HepG2 (cell line): ENCODE data around the gene TEKT5. TPM values are rescaled to one million over a fixed set of nuclear protein-coding genes. Genes with fewer than 3 reads are reported as not detected.
A peak's percentile ranks its signal among the peaks of the same experiment; 100 is the strongest.

Experiments
- CHD4 ChIP-seq: fragments of 200-600 bp; sonication (generic); IDR thresholded peaks from 2 replicates; pipeline ENCODE4 v1.7.0; 2017; ENCODE audit warnings: mild to moderate bottlenecking, low read length, borderline replicate concordance
- ELK4 ChIP-seq: sonication (generic); formaldehyde crosslinking; IDR thresholded peaks from 2 replicates; pipeline ENCODE4 v1.9.0; 2021; ENCODE audit warnings: missing genetic modification reagents, borderline replicate concordance
- ESRRA ChIP-seq: sonication (generic); formaldehyde crosslinking; IDR thresholded peaks from 2 replicates; pipeline ENCODE4 v1.5.1; 2020; ENCODE audit warnings: mild to moderate bottlenecking, low read depth, missing genetic modification reagents
- JUND ChIP-seq: sonication (generic); formaldehyde crosslinking; IDR thresholded peaks from 2 replicates; pipeline ENCODE4 v1.8.0; 2022; ENCODE audit warnings: mild to moderate bottlenecking, missing genetic modification reagents
- LCORL ChIP-seq, 2 experiments: fragments of 450-650 bp in 1 of 2; sonication (generic) in 1 of 2; formaldehyde crosslinking in 1 of 2; IDR thresholded peaks; 2 replicates each; pipeline versions ENCODE4 v1.5.0 to v1.6.1; 2017 to 2020; ENCODE audit warnings: antibody characterized with exemption in 1 of 2, missing genetic modification reagents in 1 of 2
- NCOA5 ChIP-seq: sonication (generic); formaldehyde crosslinking; IDR thresholded peaks from 2 replicates; pipeline ENCODE4 v1.4.0; 2020; ENCODE audit warnings: missing genetic modification reagents
- RXRB ChIP-seq: IDR thresholded peaks from 2 replicates; pipeline ENCODE4 v1.6.1; 2016; ENCODE audit warnings: borderline replicate concordance, missing genetic modification reagents, missing compliant biosample characterization
- SMARCC2 ChIP-seq: fragments of 450-650 bp; IDR thresholded peaks from 2 replicates; pipeline ENCODE4 v1.6.1; 2017; ENCODE audit warnings: antibody characterized with exemption, mild to moderate bottlenecking
- TEAD3 ChIP-seq: optimal IDR thresholded peaks from 2 replicates; pipeline ENCODE3; 2016; ENCODE audit warnings: borderline replicate concordance
- ZBTB38 ChIP-seq: sonication (generic); formaldehyde crosslinking; IDR thresholded peaks from 2 replicates; pipeline ENCODE4 v1.5.1; 2020; ENCODE audit warnings: mild to moderate bottlenecking, missing genetic modification reagents
- ZFP36 ChIP-seq: fragments of 150-350 bp; IDR thresholded peaks from 2 replicates; pipeline ENCODE4 v1.6.1; 2018; ENCODE audit warnings: borderline replicate concordance, low read length, low read depth; ENCODE audit not compliant: partially characterized antibody
- ZNF292 ChIP-seq: sonication (generic); formaldehyde crosslinking; IDR thresholded peaks from 2 replicates; pipeline ENCODE4 v1.8.1; 2022; ENCODE audit warnings: mild to moderate bottlenecking, low read depth, missing genetic modification reagents, borderline replicate concordance
- ZNF484 ChIP-seq: sonication (generic); formaldehyde crosslinking; IDR thresholded peaks from 2 replicates; pipeline ENCODE4 v1.5.1; 2020; ENCODE audit warnings: mild to moderate bottlenecking, low read depth, missing genetic modification reagents, borderline replicate concordance
- polyA plus RNA-seq, 8 experiments: library from polyadenylated mRNA; depleted of rRNA in 3 of 8; stranded (reverse) in 7 of 8; unstranded in 1 of 8; fragments of >200 nt; fragmentation: Illumina TruSeq in 4 of 8; extraction: Trizol in 4 of 8; gene quantifications; 2 replicates each; pipeline versions ENCODE4 v1.2.1 to v1.2.3, GENCODE V29; 2011 to 2016; ENCODE audit warnings: low read depth in 4 of 8, missing spikeins in 1 of 8, mixed read lengths in 1 of 8; ENCODE audit not compliant: insufficient read depth in 1 of 8
- total RNA-seq, 5 experiments: library from RNA; depleted of rRNA; stranded (reverse); fragments of >200 nt; fragmentation: Illumina TruSeq; extraction: Trizol; gene quantifications; 2 replicates each; pipeline ENCODE4 v1.2.3, GENCODE V29; 2016; ENCODE audit warnings: low read depth in 1 of 5
- TF ChIP-seq, protein P1 (sequence below): IDR thresholded peaks from 2 replicates; pipeline ENCODE4 v1.6.1; 2016; ENCODE audit warnings: low read depth, missing genetic modification reagents, missing compliant biosample characterization
- TF ChIP-seq, protein P2 (sequence below): sonication (generic); formaldehyde crosslinking; IDR thresholded peaks from 2 replicates; pipeline ENCODE4 v1.4.0; 2020; ENCODE audit warnings: mild to moderate bottlenecking, missing genetic modification reagents

Gene TEKT5
- total and polyA plus RNA-seq, 2 of the 13 experiments (the other 11 are each of a cell fraction or from before 2014, with no cell fraction given): 0.16 TPM; not detected in 1

GRCh38 chr16:10738231-10739077 lies 43.7 kb upstream of the TEKT5 start (continued):
- no peak for TF ChIP-seq SMARCC2
- peak; percentile 73 for TF ChIP-seq ZFP36
- peak; percentile 47; the same call in 1 of the 2 replicates for TF ChIP-seq ESRRA (CRISPR knock-in tag)
- peak; percentile 99 for TF ChIP-seq JUND
- no peak for TF ChIP-seq ELK4 (CRISPR knock-in tag)
- peak; percentile 95; the same call in 1 of the 2 replicates for TF ChIP-seq LCORL (IDR thresholded peaks at IDR 0.05)
- TF ChIP-seq LCORL (CRISPR knock-in tag; IDR thresholded peaks at IDR 0.05): peak; percentile 92
- TF ChIP-seq ZBTB38 (CRISPR knock-in tag): peak; percentile 58; the same call in 1 of the 2 replicates
- TF ChIP-seq, protein P1, sequence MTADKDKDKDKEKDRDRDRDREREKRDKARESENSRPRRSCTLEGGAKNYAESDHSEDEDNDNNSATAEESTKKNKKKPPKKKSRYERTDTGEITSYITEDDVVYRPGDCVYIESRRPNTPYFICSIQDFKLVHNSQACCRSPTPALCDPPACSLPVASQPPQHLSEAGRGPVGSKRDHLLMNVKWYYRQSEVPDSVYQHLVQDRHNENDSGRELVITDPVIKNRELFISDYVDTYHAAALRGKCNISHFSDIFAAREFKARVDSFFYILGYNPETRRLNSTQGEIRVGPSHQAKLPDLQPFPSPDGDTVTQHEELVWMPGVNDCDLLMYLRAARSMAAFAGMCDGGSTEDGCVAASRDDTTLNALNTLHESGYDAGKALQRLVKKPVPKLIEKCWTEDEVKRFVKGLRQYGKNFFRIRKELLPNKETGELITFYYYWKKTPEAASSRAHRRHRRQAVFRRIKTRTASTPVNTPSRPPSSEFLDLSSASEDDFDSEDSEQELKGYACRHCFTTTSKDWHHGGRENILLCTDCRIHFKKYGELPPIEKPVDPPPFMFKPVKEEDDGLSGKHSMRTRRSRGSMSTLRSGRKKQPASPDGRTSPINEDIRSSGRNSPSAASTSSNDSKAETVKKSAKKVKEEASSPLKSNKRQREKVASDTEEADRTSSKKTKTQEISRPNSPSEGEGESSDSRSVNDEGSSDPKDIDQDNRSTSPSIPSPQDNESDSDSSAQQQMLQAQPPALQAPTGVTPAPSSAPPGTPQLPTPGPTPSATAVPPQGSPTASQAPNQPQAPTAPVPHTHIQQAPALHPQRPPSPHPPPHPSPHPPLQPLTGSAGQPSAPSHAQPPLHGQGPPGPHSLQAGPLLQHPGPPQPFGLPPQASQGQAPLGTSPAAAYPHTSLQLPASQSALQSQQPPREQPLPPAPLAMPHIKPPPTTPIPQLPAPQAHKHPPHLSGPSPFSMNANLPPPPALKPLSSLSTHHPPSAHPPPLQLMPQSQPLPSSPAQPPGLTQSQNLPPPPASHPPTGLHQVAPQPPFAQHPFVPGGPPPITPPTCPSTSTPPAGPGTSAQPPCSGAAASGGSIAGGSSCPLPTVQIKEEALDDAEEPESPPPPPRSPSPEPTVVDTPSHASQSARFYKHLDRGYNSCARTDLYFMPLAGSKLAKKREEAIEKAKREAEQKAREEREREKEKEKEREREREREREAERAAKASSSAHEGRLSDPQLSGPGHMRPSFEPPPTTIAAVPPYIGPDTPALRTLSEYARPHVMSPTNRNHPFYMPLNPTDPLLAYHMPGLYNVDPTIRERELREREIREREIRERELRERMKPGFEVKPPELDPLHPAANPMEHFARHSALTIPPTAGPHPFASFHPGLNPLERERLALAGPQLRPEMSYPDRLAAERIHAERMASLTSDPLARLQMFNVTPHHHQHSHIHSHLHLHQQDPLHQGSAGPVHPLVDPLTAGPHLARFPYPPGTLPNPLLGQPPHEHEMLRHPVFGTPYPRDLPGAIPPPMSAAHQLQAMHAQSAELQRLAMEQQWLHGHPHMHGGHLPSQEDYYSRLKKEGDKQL (CRISPR knock-in tag): 0 out of 2 replicates have a peak, but pooled peaks have one; percentile 52
- TF ChIP-seq TEAD3: peak; percentile 51
- TF ChIP-seq, protein P2, sequence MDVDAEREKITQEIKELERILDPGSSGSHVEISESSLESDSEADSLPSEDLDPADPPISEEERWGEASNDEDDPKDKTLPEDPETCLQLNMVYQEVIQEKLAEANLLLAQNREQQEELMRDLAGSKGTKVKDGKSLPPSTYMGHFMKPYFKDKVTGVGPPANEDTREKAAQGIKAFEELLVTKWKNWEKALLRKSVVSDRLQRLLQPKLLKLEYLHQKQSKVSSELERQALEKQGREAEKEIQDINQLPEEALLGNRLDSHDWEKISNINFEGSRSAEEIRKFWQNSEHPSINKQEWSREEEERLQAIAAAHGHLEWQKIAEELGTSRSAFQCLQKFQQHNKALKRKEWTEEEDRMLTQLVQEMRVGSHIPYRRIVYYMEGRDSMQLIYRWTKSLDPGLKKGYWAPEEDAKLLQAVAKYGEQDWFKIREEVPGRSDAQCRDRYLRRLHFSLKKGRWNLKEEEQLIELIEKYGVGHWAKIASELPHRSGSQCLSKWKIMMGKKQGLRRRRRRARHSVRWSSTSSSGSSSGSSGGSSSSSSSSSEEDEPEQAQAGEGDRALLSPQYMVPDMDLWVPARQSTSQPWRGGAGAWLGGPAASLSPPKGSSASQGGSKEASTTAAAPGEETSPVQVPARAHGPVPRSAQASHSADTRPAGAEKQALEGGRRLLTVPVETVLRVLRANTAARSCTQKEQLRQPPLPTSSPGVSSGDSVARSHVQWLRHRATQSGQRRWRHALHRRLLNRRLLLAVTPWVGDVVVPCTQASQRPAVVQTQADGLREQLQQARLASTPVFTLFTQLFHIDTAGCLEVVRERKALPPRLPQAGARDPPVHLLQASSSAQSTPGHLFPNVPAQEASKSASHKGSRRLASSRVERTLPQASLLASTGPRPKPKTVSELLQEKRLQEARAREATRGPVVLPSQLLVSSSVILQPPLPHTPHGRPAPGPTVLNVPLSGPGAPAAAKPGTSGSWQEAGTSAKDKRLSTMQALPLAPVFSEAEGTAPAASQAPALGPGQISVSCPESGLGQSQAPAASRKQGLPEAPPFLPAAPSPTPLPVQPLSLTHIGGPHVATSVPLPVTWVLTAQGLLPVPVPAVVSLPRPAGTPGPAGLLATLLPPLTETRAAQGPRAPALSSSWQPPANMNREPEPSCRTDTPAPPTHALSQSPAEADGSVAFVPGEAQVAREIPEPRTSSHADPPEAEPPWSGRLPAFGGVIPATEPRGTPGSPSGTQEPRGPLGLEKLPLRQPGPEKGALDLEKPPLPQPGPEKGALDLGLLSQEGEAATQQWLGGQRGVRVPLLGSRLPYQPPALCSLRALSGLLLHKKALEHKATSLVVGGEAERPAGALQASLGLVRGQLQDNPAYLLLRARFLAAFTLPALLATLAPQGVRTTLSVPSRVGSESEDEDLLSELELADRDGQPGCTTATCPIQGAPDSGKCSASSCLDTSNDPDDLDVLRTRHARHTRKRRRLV (CRISPR knock-in tag): 0 out of 2 replicates have a peak, but pooled peaks have one; percentile 26
- peak; percentile 91; the same call in 1 of the 2 replicates for TF ChIP-seq CHD4
- peak; percentile 88 for TF ChIP-seq RXRB (CRISPR knock-in tag)
- no peak for TF ChIP-seq ZNF292 (CRISPR knock-in tag)
- no peak for TF ChIP-seq NCOA5
- TF ChIP-seq ZNF484 (CRISPR knock-in tag): no peak
